ENCODE measurements around the gene PARD3B.

Gene PARD3B

DNA sequence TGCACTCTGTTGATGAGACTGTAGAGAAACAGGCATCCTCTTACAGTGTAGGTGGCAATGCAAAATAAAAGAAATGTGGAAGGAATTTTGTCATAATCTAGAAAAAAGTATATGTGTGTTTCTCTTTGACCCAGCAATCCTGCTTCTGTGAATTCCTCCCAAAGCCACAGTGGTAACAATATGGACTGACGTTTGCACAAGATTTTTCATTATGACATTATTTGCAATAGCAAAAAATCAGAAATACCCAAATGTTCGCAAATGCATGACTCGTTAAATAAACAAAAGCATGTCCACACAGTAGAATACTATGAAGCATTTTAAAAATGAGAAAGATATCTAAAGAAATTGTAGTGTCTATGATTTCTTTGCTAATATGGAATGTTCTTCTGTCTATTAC, 881.8 kb downstream of the PARD3B start:
- TF ChIP-seq, protein P1, sequence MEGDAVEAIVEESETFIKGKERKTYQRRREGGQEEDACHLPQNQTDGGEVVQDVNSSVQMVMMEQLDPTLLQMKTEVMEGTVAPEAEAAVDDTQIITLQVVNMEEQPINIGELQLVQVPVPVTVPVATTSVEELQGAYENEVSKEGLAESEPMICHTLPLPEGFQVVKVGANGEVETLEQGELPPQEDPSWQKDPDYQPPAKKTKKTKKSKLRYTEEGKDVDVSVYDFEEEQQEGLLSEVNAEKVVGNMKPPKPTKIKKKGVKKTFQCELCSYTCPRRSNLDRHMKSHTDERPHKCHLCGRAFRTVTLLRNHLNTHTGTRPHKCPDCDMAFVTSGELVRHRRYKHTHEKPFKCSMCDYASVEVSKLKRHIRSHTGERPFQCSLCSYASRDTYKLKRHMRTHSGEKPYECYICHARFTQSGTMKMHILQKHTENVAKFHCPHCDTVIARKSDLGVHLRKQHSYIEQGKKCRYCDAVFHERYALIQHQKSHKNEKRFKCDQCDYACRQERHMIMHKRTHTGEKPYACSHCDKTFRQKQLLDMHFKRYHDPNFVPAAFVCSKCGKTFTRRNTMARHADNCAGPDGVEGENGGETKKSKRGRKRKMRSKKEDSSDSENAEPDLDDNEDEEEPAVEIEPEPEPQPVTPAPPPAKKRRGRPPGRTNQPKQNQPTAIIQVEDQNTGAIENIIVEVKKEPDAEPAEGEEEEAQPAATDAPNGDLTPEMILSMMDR (IDR thresholded peaks at IDR 0.05; ENCODE audit: extremely low read depth, missing control alignments) = no peak
- no peak for DNase-seq (ENCODE audit: low spot score)

DNA sequence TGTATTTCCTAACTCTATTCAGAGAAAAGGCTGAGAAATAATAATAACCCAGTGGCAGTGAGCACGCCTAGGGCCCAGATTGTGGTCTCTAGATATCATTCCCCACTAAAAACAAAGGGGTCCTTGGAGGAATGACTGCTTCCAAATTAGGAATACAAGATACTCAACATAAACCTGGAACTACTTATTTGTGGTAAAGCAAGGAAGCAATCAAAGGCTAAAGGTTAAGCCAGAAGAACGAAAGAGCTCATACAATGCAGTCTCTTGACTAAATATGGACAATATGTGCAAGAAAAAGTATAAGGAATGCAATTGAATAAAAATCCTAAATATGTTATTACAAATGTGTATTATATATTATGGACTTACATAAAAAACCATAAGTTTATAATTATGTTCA, 883.5 kb downstream of the PARD3B start:
- DNase-seq (ENCODE audit: low spot score) = no peak
- TF ChIP-seq, protein P1 (IDR thresholded peaks at IDR 0.05; ENCODE audit: extremely low read depth, missing control alignments) = no peak

DNA sequence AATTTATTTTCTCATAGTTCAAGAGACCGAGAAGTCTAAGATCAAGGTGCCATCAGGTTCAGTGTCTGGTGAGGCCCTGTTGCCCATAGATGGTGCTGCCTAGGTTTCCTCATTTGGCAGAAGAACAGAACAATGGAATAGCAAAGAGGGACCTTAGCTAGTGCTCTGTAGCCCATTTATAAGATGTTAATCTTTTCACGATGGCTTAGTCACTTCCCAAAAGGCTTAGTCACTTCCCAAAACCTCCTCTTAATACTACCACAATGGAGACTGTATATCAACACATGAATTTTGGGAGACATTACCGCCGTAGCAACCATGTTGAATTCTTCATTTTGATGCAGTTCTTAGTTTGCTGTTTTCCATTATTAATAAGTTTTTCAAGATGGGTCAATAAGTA, 890.7 kb downstream of the PARD3B start:
- no peak for DNase-seq (ENCODE audit: low spot score)
- TF ChIP-seq, protein P1 (IDR thresholded peaks at IDR 0.05; ENCODE audit: extremely low read depth, missing control alignments) = no peak

DNA sequence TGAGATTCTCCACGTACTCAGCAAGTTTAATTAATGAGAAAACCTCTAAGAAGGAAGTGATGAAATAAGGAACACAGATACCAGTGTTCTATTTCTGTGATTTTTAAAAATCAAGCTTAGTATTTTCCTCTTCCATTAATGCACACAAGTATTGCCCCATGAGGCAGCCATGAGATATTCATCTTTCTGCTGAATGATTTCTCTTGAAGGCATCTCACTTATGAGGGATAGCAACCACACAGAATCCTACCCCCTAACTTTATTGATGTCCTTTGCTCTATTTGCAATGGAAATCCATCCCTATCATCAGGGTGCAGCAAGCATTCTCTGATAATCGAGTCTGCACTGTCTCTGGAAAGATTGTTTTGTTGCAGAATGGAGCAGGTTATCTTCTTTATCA, 893.0 kb downstream of the PARD3B start:
- DNase-seq (ENCODE audit: low spot score) = no peak

DNA sequence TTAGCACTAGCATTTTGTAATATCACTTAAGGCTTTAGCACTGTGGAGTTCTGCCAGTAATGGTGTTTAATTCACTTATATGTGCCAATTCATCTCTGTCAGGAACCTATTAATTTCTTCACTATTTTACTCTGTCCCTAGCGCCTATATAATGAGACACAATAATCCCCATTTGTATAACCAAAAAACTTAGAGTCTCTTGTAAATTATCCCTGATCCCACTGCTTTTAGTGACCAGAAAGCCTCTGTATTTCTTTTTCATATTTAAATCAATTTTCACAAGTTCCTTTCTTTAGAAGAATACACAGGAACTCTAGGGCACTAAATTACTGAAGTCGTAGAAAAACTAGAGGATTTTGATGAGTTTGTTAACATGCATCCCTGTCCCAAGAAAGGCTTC, 894.3 kb downstream of the PARD3B start:
- TF ChIP-seq, protein P1 (IDR thresholded peaks at IDR 0.05; ENCODE audit: extremely low read depth, missing control alignments) = no peak
- no peak for DNase-seq (ENCODE audit: low spot score)

More for the DNA sequence above, 893.0 kb downstream of the PARD3B start:
- TF ChIP-seq, protein P1 (IDR thresholded peaks at IDR 0.05; ENCODE audit: extremely low read depth, missing control alignments) = no peak

DNA sequence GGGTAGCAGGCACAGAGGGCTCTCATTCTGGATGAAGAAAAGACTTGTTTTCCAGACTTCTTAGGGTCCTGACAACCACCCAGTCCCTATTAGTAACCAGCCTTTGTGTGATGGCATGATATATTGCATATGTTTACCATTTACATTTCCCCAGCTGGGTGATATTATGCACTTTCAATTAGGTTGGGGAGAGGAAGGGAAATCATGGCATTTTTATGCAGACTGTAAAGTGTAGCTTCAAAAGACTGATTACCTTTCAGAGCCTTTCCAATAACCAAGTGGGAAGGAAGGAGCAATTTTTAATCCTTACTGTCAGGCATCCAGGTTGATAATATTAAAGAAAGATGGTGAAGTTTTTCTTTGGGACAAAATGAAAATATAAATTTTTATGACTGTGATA, 896.2 kb downstream of the PARD3B start:
- TF ChIP-seq, protein P1 (IDR thresholded peaks at IDR 0.05; ENCODE audit: extremely low read depth, missing control alignments) = no peak
- no peak for DNase-seq (ENCODE audit: low spot score)

DNA sequence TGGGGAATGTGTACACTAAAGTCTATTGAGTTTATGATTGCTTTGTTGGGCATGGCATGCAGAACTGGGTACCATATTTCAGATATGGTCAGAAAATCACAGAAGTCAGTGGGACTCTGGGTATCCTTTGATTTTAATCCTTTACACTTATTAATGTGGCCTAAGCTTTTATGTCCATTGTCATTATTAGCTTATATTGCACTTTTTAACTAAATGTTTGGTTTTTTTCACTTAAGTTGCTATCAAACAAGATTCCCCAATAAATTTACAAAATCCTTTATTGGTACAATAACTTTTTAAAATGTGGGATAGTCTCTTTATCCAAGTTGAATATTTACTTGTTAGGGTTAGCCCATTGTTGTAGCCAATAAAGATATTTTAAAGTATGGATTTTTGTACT, 902.9 kb downstream of the PARD3B start:
- DNase-seq (ENCODE audit: low spot score) = no peak
- TF ChIP-seq, protein P1 (IDR thresholded peaks at IDR 0.05; ENCODE audit: extremely low read depth, missing control alignments) = no peak
